Smooth muscle cell (in vitro differentiated cells): ENCODE data around the gene CH25H. TPM values are rescaled to one million over a fixed set of nuclear protein-coding genes. Genes with fewer than 3 reads are reported as not detected.

ENCODE experiments used
- DNase-seq: peaks from one replicate; lab custom pipeline; 2025; ENCODE audit not compliant: unreplicated experiment; lab: John Stamatoyannopoulos, UW
- H2AFZ ChIP-seq: fragments of 200-600 bp; sonication (generic); 2 replicates; pipeline ENCODE4 v1.6.0; 2016; ENCODE audit warnings: antibody characterized with exemption, low read depth, mild to moderate bottlenecking
- H3F3A ChIP-seq: fragments of 200-600 bp; sonication (generic); 2 replicates; pipeline ENCODE4 v1.6.0; 2017; ENCODE audit warnings: antibody characterized with exemption, low read depth
- H3K27ac ChIP-seq: fragments of 200-600 bp; sonication (generic); 2 replicates; pipeline ENCODE4 v1.5.1; 2016; ENCODE audit warnings: low read depth, mild to moderate bottlenecking
- H3K27me3 ChIP-seq: fragments of 200-600 bp; sonication (generic); 2 replicates; pipeline ENCODE4 v1.6.1; 2016; ENCODE audit warnings: low read depth, mild to moderate bottlenecking
- H3K36me3 ChIP-seq: fragments of 200-600 bp; sonication (generic); 2 replicates; pipeline ENCODE4 v1.5.1; 2016; ENCODE audit warnings: low read depth
- H3K4me1 ChIP-seq: fragments of 200-600 bp; sonication (generic); 2 replicates; pipeline ENCODE4 v1.5.1; 2016; ENCODE audit warnings: low read depth
- H3K4me2 ChIP-seq: fragments of 200-600 bp; sonication (generic); 2 replicates; pipeline ENCODE4 v1.6.0; 2016; ENCODE audit warnings: mild to moderate bottlenecking
- H3K4me3 ChIP-seq: fragments of 200-600 bp; sonication (generic); 2 replicates; pipeline ENCODE4 v1.5.1; 2016; ENCODE audit warnings: mild to moderate bottlenecking
- H3K79me2 ChIP-seq: fragments of 200-600 bp; sonication (generic); 2 replicates; pipeline ENCODE4 v1.6.0; 2016; ENCODE audit warnings: low read depth, mild to moderate bottlenecking
- H3K9ac ChIP-seq: fragments of 200-600 bp; sonication (generic); 2 replicates; pipeline ENCODE4 v1.6.0; 2016; ENCODE audit warnings: low read depth
- H3K9me3 ChIP-seq: fragments of 200-600 bp; sonication (generic); replicated peaks from 2 replicates; pipeline ENCODE4 v1.5.1; 2016; ENCODE audit warnings: low read depth
- H4K20me1 ChIP-seq: fragments of 200-600 bp; sonication (generic); 2 replicates; pipeline ENCODE4 v1.6.0; 2016; ENCODE audit warnings: low read depth
- CTCF ChIP-seq: fragments of 200-600 bp; sonication (generic); IDR thresholded peaks from 2 replicates; pipeline ENCODE4 v1.5.1; 2017; ENCODE audit warnings: borderline replicate concordance, mild to moderate bottlenecking, antibody characterized with exemption; ENCODE audit not compliant: insufficient read depth, poor library complexity, severe bottlenecking
- WGBS: methylation state at CpG from one replicate; pipeline ENCODE4 v1.1.7; 2016; ENCODE audit warnings: low lambda C conversion rate; 5-methylcytosine and 5-hydroxymethylcytosine counted together
- polyA plus RNA-seq: library from polyadenylated mRNA; unstranded; fragments of >200 nt; fragmentation: Nextera tagmentation; extraction: Ambion mirVana; gene quantifications from 2 replicates; pipeline ENCODE4 v1.2.1, GENCODE V29; 2016
- total RNA-seq: library from RNA; depleted of rRNA; stranded (reverse); fragments of >200 nt; gene quantifications from 2 replicates; pipeline ENCODE4 v1.2.3, GENCODE V29; 2014

Gene CH25H
- total and polyA plus RNA-seq, 2 experiments from 2014 or later: not detected

GRCh38 chr10:89238956-89239644 is 32.0 kb upstream of the CH25H start:
- H3K9me3 ChIP-seq: no peaks in the 10 kb centered on the region
- no peak overlapping the region for H3K4me3 ChIP-seq
- H3K4me2 ChIP-seq: no peak overlapping the region
- H3F3A ChIP-seq: no peaks in the 10 kb centered on the region
- DNase-seq: no peak
- no peaks in the 10 kb centered on the region for H3K36me3 ChIP-seq
- H2AFZ ChIP-seq: no peak overlapping the region
- H3K4me1 ChIP-seq: peaks cover 14% of the 10 kb centered on the region
- H3K27me3 ChIP-seq: no peaks in the 10 kb centered on the region
- no peaks in the 10 kb centered on the region for H4K20me1 ChIP-seq
- 74% methylated on average over 5 of the region's 5 CpGs for WGBS
- H3K9ac ChIP-seq: no peak overlapping the region
- no peak for TF ChIP-seq CTCF
- no peaks in the 10 kb centered on the region for H3K79me2 ChIP-seq
- H3K27ac ChIP-seq: no peak overlapping the region

- Histone ChIP-seq H3K4me1 (peaks cover 14% of the 10 kb centered on the region), H3K9ac (no peak overlapping the region), H3F3A (no peaks in the 10 kb centered on the region), H3K27ac (no peak overlapping the region), H3K27me3 (no peaks in the 10 kb centered on the region), H3K79me2 (no peaks in the 10 kb centered on the region), H3K4me2 (no peak overlapping the region), H4K20me1 (no peaks in the 10 kb centered on the region), H3K4me3 (no peak overlapping the region), H3K9me3 (no peaks in the 10 kb centered on the region), H2AFZ (no peak overlapping the region), H3K36me3 (no peaks in the 10 kb centered on the region)
- TF ChIP-seq CTCF: no peak
- no peak for DNase-seq
Measured at GRCh38 chr10:89237849-89238248, 30.7 kb upstream of the CH25H start.

- Histone ChIP-seq H3K4me1 (peaks cover under 1% of the 10 kb centered on the region), H3F3A (no peaks in the 10 kb centered on the region), H3K9me3 (no peaks in the 10 kb centered on the region), H3K9ac (no peak overlapping the region), H3K27me3 (no peaks in the 10 kb centered on the region), H3K79me2 (no peaks in the 10 kb centered on the region), H3K4me2 (no peak overlapping the region), H3K27ac (no peak overlapping the region), H3K36me3 (no peaks in the 10 kb centered on the region), H4K20me1 (no peaks in the 10 kb centered on the region), H3K4me3 (no peak overlapping the region), H2AFZ (no peak overlapping the region)
- no peak for TF ChIP-seq CTCF
- 90% methylated on average over 4 of the region's 4 CpGs for WGBS
- no peak for DNase-seq
Measured at GRCh38 chr10:89236226-89236797, 29.2 kb upstream of the CH25H start.
